ENCODE measurements around the gene RPTOR.

DNA sequence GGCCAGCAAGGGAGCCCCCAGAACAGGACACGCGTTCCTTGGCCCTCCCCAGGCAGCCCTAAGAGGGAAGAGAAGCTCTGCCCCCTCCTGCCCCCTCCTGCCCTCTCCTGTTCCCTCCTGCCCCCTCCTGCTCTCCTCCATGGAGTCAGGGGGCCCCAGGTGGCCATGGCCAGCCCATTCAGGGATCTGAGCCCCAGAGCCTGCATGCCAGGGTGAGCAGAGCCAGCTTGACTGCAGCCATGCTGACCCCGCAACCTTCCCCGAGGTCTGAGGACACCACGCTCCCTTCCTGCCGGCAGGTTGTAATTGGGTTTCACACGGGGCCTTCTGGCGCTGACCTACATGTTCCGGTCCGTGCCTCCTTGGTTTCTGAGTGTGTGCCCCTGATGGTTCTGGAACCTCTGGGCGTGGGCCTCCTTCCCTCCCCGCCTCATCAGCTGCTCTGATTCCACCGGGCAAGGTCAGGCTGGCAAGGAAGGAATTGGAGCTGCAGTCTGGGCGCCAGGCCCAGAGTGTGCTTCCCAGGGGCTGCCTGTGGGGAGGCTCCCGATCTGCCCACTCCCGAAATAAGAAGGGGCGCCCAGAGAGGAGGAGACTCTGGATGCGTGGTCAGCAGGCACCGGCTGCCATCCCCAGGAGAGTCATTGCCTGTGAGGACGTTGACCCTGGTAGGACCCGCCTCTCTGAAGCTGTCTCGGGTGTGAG, 44.5 kb upstream of the RPTOR start:
- TF ChIP-seq EZH2phosphoT487 (IDR thresholded peaks at IDR 0.05; ENCODE audit: low read depth): no peak
- TF ChIP-seq, protein P1, sequence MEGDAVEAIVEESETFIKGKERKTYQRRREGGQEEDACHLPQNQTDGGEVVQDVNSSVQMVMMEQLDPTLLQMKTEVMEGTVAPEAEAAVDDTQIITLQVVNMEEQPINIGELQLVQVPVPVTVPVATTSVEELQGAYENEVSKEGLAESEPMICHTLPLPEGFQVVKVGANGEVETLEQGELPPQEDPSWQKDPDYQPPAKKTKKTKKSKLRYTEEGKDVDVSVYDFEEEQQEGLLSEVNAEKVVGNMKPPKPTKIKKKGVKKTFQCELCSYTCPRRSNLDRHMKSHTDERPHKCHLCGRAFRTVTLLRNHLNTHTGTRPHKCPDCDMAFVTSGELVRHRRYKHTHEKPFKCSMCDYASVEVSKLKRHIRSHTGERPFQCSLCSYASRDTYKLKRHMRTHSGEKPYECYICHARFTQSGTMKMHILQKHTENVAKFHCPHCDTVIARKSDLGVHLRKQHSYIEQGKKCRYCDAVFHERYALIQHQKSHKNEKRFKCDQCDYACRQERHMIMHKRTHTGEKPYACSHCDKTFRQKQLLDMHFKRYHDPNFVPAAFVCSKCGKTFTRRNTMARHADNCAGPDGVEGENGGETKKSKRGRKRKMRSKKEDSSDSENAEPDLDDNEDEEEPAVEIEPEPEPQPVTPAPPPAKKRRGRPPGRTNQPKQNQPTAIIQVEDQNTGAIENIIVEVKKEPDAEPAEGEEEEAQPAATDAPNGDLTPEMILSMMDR (IDR thresholded peaks at IDR 0.05; ENCODE audit: low read depth, low read length): no peak
